Vagina (tissue), 2 donors: ENCODE measurements around the gene FBXO36.
"Not testable (repeated sequence)": the region's sequence is repeated elsewhere in the genome, so short reads cannot be mapped to it uniquely, and the experiment has no call there.

Experiments
- POLR2A ChIP-seq, 2 donors: fragments of 450-650 bp; IDR thresholded peaks; one replicate each; pipeline ENCODE4 v1.6.1; 2017; ENCODE audit warnings: antibody characterized with exemption in 2 of 2, mild to moderate bottlenecking in 2 of 2, moderate library complexity in 2 of 2
- TF ChIP-seq, protein P1 (sequence below), 3 experiments: fragments of 450-650 bp in 2 of 3; fragments of 200-600 bp in 1 of 3; sonication (generic) in 1 of 3; IDR thresholded peaks; one replicate each; pipeline ENCODE4 v1.5.1; 2017 to 2019; ENCODE audit warnings: antibody characterized with exemption in 3 of 3, mild to moderate bottlenecking in 2 of 3, moderate library complexity in 2 of 3

DNA sequence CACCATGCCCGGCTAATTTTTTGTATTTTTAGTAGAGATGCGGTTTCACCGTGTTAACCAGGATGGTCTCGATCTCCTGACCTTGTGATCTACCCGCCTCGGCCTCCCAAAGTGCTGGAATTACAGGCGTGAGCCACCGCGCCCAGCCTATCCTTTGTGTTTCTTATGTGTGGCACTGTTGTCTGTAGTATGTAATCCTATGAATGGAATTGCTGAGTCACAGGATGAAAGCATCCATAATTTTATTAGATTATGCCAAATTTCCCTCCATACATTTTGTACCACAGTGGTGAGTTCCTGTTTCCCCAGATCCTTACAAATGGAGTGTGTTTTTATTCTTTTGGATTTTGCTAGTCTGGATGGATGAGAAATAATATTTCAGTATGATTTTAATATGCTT lies 41.3 kb downstream of the FBXO36 start:
- TF ChIP-seq, protein P1, sequence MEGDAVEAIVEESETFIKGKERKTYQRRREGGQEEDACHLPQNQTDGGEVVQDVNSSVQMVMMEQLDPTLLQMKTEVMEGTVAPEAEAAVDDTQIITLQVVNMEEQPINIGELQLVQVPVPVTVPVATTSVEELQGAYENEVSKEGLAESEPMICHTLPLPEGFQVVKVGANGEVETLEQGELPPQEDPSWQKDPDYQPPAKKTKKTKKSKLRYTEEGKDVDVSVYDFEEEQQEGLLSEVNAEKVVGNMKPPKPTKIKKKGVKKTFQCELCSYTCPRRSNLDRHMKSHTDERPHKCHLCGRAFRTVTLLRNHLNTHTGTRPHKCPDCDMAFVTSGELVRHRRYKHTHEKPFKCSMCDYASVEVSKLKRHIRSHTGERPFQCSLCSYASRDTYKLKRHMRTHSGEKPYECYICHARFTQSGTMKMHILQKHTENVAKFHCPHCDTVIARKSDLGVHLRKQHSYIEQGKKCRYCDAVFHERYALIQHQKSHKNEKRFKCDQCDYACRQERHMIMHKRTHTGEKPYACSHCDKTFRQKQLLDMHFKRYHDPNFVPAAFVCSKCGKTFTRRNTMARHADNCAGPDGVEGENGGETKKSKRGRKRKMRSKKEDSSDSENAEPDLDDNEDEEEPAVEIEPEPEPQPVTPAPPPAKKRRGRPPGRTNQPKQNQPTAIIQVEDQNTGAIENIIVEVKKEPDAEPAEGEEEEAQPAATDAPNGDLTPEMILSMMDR (IDR thresholded peaks at IDR 0.05), result not testable (repeated sequence)
- TF ChIP-seq POLR2A (IDR thresholded peaks at IDR 0.05), result not testable (repeated sequence)
